Suprapubic skin (tissue), 4 donors: ENCODE results near the gene DDA1.

ENCODE experiments used
- EP300 ChIP-seq: sonication (generic); formaldehyde crosslinking; IDR thresholded peaks from one replicate; pipeline ENCODE4 v1.6.1; 2017; ENCODE audit warnings: antibody characterized with exemption
- POLR2A ChIP-seq, 2 donors: fragments of 450-650 bp; IDR thresholded peaks; one replicate each; pipeline ENCODE4 v1.6.1; 2017; ENCODE audit warnings: antibody characterized with exemption in 2 of 2, mild to moderate bottlenecking in 2 of 2, moderate library complexity in 2 of 2
- POLR2AphosphoS5 ChIP-seq, 3 donors: sonication (generic); formaldehyde crosslinking; IDR thresholded peaks; one replicate each; pipeline ENCODE4 v1.6.1; 2017; ENCODE audit warnings: antibody characterized with exemption in 3 of 3
- TF ChIP-seq, protein P1 (sequence below), 2 donors: fragments of 200-600 bp in 1 of 2; fragments of 450-650 bp in 1 of 2; sonication (generic) in 1 of 2; IDR thresholded peaks; one replicate each; pipeline ENCODE4 v1.5.1; 2016 to 2019; ENCODE audit warnings: antibody characterized with exemption in 2 of 2, mild to moderate bottlenecking in 1 of 2, moderate library complexity in 1 of 2

DNA sequence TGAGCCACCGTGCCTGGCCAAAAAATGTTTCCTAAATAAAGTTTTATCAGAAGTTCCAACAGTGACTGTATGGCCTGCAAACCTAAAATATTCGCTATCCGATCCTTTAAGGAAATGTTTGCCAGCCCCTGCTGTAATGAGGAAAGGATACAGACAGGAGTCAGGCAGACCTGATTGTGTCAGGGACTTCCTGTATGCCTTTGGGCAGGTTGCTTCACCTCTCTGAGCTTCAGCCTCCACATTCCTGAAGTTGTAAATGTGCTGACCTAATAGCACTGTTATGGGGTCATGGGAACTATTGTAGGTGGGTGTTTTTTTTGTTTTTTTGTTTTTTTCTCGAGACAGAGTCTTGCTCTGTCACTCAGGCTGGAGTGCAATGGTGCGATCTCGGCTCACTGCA lies 12.4 kb upstream of the DDA1 start:
- TF ChIP-seq, protein P1, sequence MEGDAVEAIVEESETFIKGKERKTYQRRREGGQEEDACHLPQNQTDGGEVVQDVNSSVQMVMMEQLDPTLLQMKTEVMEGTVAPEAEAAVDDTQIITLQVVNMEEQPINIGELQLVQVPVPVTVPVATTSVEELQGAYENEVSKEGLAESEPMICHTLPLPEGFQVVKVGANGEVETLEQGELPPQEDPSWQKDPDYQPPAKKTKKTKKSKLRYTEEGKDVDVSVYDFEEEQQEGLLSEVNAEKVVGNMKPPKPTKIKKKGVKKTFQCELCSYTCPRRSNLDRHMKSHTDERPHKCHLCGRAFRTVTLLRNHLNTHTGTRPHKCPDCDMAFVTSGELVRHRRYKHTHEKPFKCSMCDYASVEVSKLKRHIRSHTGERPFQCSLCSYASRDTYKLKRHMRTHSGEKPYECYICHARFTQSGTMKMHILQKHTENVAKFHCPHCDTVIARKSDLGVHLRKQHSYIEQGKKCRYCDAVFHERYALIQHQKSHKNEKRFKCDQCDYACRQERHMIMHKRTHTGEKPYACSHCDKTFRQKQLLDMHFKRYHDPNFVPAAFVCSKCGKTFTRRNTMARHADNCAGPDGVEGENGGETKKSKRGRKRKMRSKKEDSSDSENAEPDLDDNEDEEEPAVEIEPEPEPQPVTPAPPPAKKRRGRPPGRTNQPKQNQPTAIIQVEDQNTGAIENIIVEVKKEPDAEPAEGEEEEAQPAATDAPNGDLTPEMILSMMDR (IDR thresholded peaks at IDR 0.05) = no peak
- TF ChIP-seq POLR2A (IDR thresholded peaks at IDR 0.05) (no peak), POLR2AphosphoS5 (IDR thresholded peaks at IDR 0.05) (no peak), EP300 (no peak)
